ENCODE data around the gene EFNA2. TPM values are rescaled to one million over a fixed set of nuclear protein-coding genes. Genes with fewer than 3 reads are reported as not detected.

Gene EFNA2
- total RNA-seq, 1 experiment from 2014 or later: 14.3 TPM

DNA sequence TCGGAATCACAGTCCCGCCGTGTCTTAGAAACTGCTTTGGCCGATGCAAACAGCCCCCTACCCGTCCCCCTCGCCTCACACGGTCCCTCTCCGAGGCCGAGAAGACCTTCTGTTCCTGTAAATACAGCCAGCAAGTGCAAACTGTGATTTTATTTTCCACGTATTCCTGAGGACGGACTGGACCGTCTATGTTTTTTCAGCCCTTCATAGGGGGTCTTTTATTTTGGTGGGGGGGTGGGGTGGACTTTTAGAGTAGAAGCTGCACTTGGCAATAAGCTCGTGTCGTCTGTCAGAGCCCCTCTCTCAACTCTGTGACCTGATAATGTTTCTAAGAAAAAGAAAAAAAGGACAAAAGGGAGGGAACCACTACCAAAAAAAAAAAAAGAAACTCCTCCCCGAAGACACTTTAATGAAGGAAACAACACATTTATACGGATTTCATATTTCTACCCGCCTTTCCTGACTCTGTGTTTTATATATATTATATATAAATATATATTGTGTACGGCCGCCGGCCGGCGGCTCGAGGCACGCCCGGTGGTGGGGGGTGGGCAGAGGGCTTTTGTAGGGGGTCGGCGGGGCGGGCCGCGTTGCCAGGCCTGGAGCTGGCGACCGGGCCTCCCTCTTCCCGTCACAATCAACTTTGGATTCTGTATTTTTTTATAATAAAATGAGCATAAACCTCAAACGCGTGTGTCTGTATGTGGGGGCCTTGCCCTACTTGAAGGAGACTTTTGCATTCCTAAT, 15.2 kb downstream of the EFNA2 start:
- Histone ChIP-seq H2BK5ac (ENCODE audit: insufficient read length, low read length) (no peak overlapping the region), H3K79me2 (ENCODE audit: insufficient read depth, low read length) (no peaks in the 10 kb centered on the region), H2BK15ac (ENCODE audit: low read depth, low read length) (no peak overlapping the region), H2BK20ac (ENCODE audit: low read depth, low read length, poor library complexity, severe bottlenecking) (no peak overlapping the region), H2BK120ac (ENCODE audit: low read depth, low read length, poor library complexity, severe bottlenecking) (no peak overlapping the region), H3T11ph (ENCODE audit: low read length) (no peak overlapping the region), H3K23ac (ENCODE audit: insufficient read length, low read depth, low read length) (no peak overlapping the region), H3K4me2 (ENCODE audit: insufficient read depth, insufficient read length, low read length) (no peak overlapping the region), H3K27me3 (ENCODE audit: insufficient read depth, low read length) (no peaks in the 10 kb centered on the region), H3K79me1 (ENCODE audit: insufficient read depth, low read depth, low read length, poor library complexity, severe bottlenecking) (no peaks in the 10 kb centered on the region), H3K14ac (ENCODE audit: insufficient read depth, low read length) (no peak overlapping the region), H3K4ac (ENCODE audit: low read depth, low read length) (no peak overlapping the region), H4K8ac (replicated peaks; ENCODE audit: insufficient read length, low read depth, low read length) (no peak overlapping the region), H3K56ac (ENCODE audit: insufficient read length, low read depth, low read length) (no peak overlapping the region), H4K20me1 (ENCODE audit: control insufficient read depth, insufficient read depth, insufficient read length) (peaks cover 2% of the 10 kb centered on the region), H2AFZ (ENCODE audit: low read length) (no peak overlapping the region), H3K9ac (ENCODE audit: extremely low read depth, insufficient read length, low read length) (no peak overlapping the region), H3K23me2 (ENCODE audit: insufficient read length, low read depth, low read length, poor library complexity, severe bottlenecking) (no peaks in the 10 kb centered on the region), H4K5ac (ENCODE audit: insufficient read length, low read depth, low read length) (no peak overlapping the region), H2BK12ac (ENCODE audit: insufficient read length, low read depth, low read length) (no peak overlapping the region), H3K9me3 (ENCODE audit: control insufficient read depth, low read depth, low read length) (no peaks in the 10 kb centered on the region), H2AK5ac (ENCODE audit: insufficient read length, low read length) (no peak overlapping the region), H4K91ac (ENCODE audit: insufficient read length, low read depth, low read length) (no peak overlapping the region), H3K4me1 (ENCODE audit: insufficient read depth, low read length) (no peaks in the 10 kb centered on the region), H3K18ac (ENCODE audit: insufficient read length, low read depth, low read length) (no peak overlapping the region), H3K27ac (ENCODE audit: insufficient read length, low read depth, low read length) (no peak overlapping the region)
- WGBS (ENCODE audit: extremely low coverage, insufficient read length, low lambda C conversion rate): no CpG with 5 or more reads among the region's 35 CpGs
- no peaks in the 10 kb centered on the region for H3K27me3 Mint-ChIP-seq (ENCODE audit: low read depth)
- DNase-seq: no peak
- H3K4me1 Mint-ChIP-seq: peaks cover 0 to 3% of the 10 kb centered on the region in 2 experiments; a peak in 2 of 4 replicates
- peak overlapping the region in 2 of 3 experiments; percentile 44 to 76; a peak in 1 of 7 replicates for H3K27ac Mint-ChIP-seq
- TF ChIP-seq, protein P1, sequence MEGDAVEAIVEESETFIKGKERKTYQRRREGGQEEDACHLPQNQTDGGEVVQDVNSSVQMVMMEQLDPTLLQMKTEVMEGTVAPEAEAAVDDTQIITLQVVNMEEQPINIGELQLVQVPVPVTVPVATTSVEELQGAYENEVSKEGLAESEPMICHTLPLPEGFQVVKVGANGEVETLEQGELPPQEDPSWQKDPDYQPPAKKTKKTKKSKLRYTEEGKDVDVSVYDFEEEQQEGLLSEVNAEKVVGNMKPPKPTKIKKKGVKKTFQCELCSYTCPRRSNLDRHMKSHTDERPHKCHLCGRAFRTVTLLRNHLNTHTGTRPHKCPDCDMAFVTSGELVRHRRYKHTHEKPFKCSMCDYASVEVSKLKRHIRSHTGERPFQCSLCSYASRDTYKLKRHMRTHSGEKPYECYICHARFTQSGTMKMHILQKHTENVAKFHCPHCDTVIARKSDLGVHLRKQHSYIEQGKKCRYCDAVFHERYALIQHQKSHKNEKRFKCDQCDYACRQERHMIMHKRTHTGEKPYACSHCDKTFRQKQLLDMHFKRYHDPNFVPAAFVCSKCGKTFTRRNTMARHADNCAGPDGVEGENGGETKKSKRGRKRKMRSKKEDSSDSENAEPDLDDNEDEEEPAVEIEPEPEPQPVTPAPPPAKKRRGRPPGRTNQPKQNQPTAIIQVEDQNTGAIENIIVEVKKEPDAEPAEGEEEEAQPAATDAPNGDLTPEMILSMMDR (conservative IDR thresholded peaks at IDR 0.05): no peak
- H3K9me3 Mint-ChIP-seq: no peaks in the 10 kb centered on the region; a peak in 1 of 5 replicates
- H3K4me3 Mint-ChIP-seq: no peak overlapping the region; a peak in 2 of 5 replicates
- peaks cover 2 to 4% (median 3%) of the 10 kb centered on the region in 3 experiments; a peak in 3 of 7 replicates for H3K36me3 Mint-ChIP-seq (ENCODE audit: insufficient read depth in 1 of 3, low read depth in 3 of 3)
